Neural cell (in vitro differentiated cells): ENCODE measurements around the gene JRKL.

Experiments used
- EP300 ChIP-seq: fragments of 450-650 bp; conservative IDR thresholded peaks from 2 replicates; pipeline ENCODE4 v1.6.1; 2014; ENCODE audit warnings: antibody characterized with exemption, mild to moderate bottlenecking, moderate library complexity; ENCODE audit not compliant: poor library complexity, severe bottlenecking
- EZH2 ChIP-seq: fragments of 200-600, 300-800 bp; shearing (Covaris generic), sonication (generic); IDR thresholded peaks from 2 replicates; pipeline ENCODE4 v1.6.1; 2014; ENCODE audit warnings: antibody characterized with exemption, low read length, borderline replicate concordance, mild to moderate bottlenecking; ENCODE audit not compliant: insufficient read depth, poor library complexity, severe bottlenecking
- POLR2AphosphoS5 ChIP-seq: IDR thresholded peaks from 2 replicates; pipeline ENCODE4 v1.6.1; 2012
- REST ChIP-seq: IDR thresholded peaks from 2 replicates; pipeline ENCODE4 v1.6.1; 2012; ENCODE audit warnings: borderline replicate concordance
- TAF1 ChIP-seq: IDR thresholded peaks from 2 replicates; pipeline ENCODE4 v1.6.1; 2012; ENCODE audit warnings: low read depth
- TF ChIP-seq, protein P1 (sequence below): fragments of 450-650 bp; IDR thresholded peaks from 2 replicates; pipeline ENCODE4 v1.5.1; 2014; ENCODE audit warnings: antibody characterized with exemption, mild to moderate bottlenecking, moderate library complexity; ENCODE audit not compliant: poor library complexity, severe bottlenecking

DNA sequence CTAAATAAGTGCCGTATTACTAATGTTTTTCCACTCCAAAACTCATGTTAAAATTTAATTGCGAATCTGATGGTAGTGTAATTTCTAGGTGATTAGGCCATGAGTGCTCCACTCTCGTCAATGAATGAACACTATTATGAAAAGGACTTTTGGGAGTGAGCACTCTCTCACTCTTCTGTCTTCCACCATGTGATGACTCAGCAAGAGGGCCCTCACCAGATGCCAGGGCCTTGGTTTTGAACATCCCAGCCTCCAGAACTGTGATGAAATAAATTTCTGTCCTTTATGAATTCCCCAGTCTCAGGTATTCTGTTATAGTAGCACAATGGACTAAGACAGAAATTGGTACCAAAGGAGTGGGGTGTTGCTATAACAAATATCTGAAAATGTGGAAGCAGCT lies 8.1 kb downstream of the JRKL start:
- TF ChIP-seq REST (no peak), POLR2AphosphoS5 (no peak), TAF1 (no peak), EP300 (no peak), EZH2 (no peak)
- TF ChIP-seq, protein P1, sequence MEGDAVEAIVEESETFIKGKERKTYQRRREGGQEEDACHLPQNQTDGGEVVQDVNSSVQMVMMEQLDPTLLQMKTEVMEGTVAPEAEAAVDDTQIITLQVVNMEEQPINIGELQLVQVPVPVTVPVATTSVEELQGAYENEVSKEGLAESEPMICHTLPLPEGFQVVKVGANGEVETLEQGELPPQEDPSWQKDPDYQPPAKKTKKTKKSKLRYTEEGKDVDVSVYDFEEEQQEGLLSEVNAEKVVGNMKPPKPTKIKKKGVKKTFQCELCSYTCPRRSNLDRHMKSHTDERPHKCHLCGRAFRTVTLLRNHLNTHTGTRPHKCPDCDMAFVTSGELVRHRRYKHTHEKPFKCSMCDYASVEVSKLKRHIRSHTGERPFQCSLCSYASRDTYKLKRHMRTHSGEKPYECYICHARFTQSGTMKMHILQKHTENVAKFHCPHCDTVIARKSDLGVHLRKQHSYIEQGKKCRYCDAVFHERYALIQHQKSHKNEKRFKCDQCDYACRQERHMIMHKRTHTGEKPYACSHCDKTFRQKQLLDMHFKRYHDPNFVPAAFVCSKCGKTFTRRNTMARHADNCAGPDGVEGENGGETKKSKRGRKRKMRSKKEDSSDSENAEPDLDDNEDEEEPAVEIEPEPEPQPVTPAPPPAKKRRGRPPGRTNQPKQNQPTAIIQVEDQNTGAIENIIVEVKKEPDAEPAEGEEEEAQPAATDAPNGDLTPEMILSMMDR: no peak
